G401 (cell line): Measurements from ENCODE around the gene ANXA6. TPM values are rescaled to one million over a fixed set of nuclear protein-coding genes. Genes with fewer than 3 reads are reported as not detected.
A peak's percentile ranks its signal among the peaks of the same experiment; 100 is the strongest.

Experiments used
- DNase-seq: peaks from one replicate; pipeline ENCODE4 v3.0.0-alpha.2; 2015; ENCODE audit warnings: low spot score
- in situ Hi-C: cut with HindIII; loops from 2 replicates; pipeline ENCODE4 v1.10.0; 2016; ENCODE audit warnings: low sequenced_read_pairs, mixed read lengths
- total RNA-seq: library from RNA; depleted of rRNA; stranded (reverse); fragments of >200 nt; shearing (Covaris generic); gene quantifications from 2 replicates; pipeline ENCODE4 v1.2.3, GENCODE V29; 2014

The ANXA6 gene
- total RNA-seq, 1 experiment from 2014 or later, result 371 TPM

DNA sequence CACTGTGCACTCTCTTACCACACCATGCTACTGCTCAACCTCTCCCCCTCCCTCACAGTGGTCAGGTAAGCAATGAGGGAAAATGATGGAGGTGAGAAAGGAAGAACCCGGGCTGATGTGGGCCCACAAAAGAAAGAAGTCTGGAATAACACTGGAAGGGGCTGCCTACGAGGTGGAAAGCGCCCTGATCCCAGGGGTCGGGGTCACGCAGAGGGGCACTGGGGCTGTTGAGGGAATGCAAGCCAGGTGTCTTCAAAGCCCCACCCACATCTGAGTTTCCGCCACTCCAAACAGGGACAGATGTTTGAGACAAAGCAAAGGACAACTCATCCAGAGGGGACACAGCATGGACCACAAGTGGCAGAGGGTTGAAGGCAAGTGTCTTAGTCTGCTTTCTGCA lies 81.0 kb downstream of the ANXA6 start:
- no peak for DNase-seq
- in situ Hi-C loops, result no loop called here

GRCh38 chr5:151075698-151076331 lies 81.8 kb downstream of the ANXA6 start:
- in situ Hi-C loops, result no loop called here
- no peak for DNase-seq

- in situ Hi-C loops, result no loop called here
- no peak for DNase-seq
Measured at GRCh38 chr5:151074557-151074956, 83.0 kb downstream of the ANXA6 start.

GRCh38 chr5:151073280-151073679 lies 84.3 kb downstream of the ANXA6 start:
- DNase-seq, result no peak
- in situ Hi-C loops, result no loop called here

DNA sequence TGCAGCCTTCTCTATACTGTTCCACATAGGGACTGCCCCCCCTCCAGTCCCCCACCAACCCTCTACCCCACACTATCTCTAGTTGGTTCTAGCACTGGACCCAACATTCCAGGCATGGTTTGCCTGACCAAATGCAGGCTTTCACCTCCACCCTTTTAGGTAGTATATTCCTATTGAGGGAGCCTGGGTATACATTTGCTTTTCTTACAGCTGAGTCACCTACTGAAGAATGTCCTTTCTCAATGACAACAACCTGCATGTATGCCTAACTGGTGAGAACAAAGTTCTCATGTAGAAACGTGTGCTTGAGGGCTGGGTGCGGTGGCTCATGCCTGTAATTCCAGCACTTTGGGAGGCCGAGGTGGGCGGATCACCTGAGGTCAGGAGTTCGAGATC lies 85.0 kb downstream of the ANXA6 start:
- in situ Hi-C loops, result no loop called here
- no peak for DNase-seq

- no peak for DNase-seq
- in situ Hi-C loops, result no loop called here
Measured at GRCh38 chr5:151071848-151072629, 85.5 kb downstream of the ANXA6 start.

GRCh38 chr5:151071021-151071420 lies 86.6 kb downstream of the ANXA6 start:
- no peak for DNase-seq
- in situ Hi-C loops, result no loop called here

DNA sequence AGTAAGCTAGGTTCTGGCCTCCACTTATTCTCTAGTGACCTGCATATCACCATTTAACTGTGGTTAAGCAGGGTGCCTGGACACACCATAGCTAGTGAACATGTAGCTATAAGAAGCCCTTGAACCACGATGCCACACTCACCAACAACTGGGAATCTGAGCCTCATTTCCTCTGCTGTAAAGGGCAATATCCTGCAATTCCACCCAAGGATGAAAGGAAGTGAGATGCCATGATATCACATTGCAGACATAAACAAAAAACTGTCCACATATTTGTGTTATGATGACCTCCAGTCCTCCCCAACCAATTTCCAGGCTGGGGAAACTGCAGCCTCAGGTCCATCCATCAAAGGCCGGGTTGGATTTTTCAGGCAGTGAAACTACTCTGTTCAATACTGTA lies 87.1 kb downstream of the ANXA6 start:
- no peak for DNase-seq
- in situ Hi-C loops, result no loop called here

- no peak for DNase-seq
- in situ Hi-C loops, result no loop called here
Measured at GRCh38 chr5:151068433-151069197, 89.0 kb downstream of the ANXA6 start.

DNA sequence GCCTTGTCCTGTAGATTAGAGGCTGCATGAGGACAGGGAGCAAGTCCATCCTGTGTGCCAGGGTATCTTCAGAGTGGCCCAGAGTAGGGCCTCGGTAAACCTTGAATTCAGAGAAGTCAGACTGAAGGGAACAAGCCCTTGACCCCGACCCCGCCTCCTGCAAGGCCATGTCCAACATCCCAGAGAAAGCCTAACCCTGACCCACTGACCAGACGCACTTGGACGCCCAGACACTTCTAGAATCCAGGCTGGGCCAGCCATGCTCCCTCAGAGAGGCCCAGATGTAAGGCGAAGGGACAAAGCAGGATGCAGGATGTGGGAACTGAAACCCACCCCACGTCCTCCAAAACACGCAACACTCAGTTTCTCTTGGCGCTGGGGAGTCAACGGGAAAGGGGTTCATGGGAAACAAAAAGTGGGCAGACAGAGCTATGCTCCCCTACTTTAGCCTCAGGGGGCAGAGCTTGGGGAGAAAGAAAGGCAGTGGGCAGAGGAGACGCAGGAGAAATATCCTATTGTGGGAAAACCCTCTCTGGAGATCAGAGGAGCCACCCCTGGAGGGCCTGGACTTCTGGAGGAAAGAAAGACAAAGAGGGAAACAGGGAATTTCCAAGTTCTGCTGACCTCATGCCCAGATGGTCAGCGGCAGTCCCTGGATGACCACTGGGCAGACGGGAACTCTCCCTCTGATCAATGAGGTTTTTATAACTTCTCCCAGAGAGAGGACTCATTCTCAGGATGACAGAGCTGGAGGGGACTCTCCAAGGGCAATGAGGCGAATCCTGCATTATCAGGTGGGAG lies 89.7 kb downstream of the ANXA6 start:
- DNase-seq, result no peak

DNA sequence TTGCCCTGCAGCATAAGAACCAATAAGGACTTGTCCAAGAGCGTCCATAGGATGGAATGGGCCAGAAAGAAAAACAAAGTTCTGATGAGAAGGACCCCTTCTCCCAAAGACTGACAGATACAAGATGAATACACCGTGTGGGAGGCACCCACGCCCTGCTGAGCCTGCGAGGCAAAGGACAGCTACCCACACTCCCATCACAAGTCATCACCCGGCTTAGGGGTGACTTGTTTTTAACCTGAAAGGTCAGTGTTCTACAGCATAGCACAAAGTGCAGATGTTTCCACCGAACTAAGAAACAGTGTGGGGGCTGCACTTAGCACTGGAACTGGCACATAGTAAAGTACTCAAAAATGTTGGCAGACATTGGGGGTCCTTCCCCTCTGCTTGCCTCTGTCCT lies 90.7 kb downstream of the ANXA6 start:
- in situ Hi-C loops, result no loop called here
- no peak for DNase-seq

More for the DNA sequence above, 89.7 kb downstream of the ANXA6 start:
- in situ Hi-C loops, result no loop called here

- in situ Hi-C loops, result no loop called here
- no peak for DNase-seq
Measured at GRCh38 chr5:151065609-151066008, 92.0 kb downstream of the ANXA6 start.

GRCh38 chr5:151064916-151065499 lies 92.6 kb downstream of the ANXA6 start:
- in situ Hi-C loops, result no loop called here
- DNase-seq, result no peak

- peak; percentile 76 for DNase-seq
- in situ Hi-C loops, result no loop called here
Measured at GRCh38 chr5:151063142-151063989, 94.2 kb downstream of the ANXA6 start.

DNA sequence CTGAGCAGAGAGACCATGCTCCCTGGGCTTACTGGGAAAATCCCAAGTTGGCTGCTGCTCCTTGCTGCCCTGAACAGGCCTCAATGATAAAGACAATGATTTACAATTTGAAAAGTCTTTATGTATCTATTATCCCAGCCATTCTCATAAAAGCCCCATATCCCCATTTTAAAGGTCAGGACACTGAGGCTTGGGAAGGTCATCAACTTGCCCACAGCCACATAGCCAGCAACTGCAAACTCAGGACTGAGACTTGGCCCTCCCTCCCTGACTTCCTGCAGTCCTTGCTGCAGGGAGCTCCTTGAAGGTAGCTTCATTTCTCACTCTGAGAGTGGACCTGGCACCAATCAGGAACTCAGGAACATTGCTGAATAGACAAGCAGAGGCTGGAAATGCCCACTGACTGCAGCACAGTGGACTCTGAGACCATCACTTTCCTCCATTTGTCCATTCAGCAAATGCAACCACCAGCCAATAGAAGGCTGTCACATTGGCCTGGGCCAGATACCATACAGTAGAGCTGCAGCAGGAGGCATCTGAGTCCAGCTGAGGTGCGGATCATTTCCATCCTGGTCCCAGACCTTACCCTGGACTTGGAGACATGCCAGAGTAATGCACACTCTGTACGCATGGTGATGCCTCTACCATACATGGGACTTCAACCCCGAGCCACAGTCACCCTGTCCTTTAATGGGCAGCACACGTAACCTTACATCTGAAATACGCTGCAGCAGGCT lies 95.0 kb downstream of the ANXA6 start:
- DNase-seq, result peak; percentile 24
- in situ Hi-C loops, result no loop called here

DNA sequence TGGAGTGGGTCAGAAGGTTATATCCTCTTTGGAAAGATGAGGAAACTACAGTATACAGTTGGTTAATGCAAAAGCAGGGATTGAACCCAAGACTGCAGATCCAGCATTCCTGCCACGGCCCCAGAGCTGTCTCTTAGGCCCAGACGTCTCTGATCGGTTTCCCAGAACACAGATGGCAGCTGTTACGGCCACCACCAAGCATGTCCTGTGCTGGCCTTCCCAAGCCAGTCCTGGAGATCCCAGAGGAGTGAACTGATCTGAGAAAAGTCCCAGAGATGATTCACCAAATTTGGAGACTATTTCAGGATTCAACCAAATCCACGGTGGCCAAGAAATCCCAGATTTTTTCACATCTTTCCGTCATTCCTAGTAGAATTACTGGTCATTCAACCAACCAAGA lies 96.8 kb downstream of the ANXA6 start:
- in situ Hi-C loops, result no loop called here
- no peak for DNase-seq

DNA sequence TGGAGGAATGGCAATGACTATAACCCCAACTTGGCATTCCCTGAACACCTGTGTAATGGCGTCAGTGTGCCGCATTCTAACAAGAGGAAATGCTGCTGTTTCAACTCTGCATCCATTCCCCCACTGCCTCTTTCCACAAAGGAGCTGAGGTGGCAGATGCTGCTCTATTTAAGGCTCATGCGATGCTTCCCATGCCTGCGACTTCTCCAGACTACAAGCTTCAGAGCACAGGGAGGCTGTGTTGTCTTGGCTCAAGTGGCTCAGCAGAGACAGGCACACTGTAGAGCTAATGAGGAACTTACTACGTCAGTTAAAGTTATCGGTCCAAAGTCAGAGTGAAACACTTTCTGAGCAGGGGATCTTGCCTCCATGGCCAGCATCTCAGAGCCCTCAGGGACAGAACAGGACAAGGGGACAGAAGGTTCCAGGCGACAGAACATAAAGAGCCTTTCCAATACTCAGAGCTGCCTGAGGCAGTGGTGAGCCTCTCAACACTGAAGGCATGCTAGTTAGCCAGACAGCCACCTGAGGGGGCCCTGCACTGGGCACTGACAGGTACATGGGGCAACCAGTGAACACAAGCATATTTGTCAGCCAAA lies 98.6 kb downstream of the ANXA6 start:
- no peak for DNase-seq
- in situ Hi-C loops, result no loop called here
